Measurements from ENCODE around the gene IVD. TPM values are rescaled to one million over a fixed set of nuclear protein-coding genes. Genes with fewer than 3 reads are reported as not detected.

IVD gene
- total RNA-seq, 1 donor: 60.1 TPM

GRCh38 chr15:40412095-40412759 lies 6.6 kb downstream of the IVD start:
- DNase-seq (ENCODE audit: low read depth in 2 of 3, low spot score in 2 of 3): no peak

DNA sequence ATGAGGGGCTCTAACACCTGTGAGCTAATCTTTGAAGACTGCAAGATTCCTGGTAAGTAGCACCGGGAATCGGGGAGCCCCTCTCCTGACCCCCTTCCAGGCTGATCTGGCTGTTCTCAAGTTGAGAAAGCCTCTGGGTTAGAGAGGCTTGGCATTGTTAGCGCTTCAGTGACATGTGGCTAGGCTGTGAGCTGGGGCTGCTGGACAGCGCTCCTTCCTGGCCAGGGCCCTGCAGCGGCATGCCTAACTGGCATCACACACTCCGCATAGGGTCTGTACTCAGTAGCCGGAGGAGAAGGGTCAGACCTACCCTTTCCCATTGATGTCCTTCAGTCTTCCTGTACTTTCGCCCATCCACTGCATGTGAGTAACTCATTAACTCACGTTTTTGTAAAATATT lies 7.4 kb downstream of the IVD start:
- no peak for DNase-seq (ENCODE audit: low read depth in 2 of 3, low spot score in 2 of 3)

DNA sequence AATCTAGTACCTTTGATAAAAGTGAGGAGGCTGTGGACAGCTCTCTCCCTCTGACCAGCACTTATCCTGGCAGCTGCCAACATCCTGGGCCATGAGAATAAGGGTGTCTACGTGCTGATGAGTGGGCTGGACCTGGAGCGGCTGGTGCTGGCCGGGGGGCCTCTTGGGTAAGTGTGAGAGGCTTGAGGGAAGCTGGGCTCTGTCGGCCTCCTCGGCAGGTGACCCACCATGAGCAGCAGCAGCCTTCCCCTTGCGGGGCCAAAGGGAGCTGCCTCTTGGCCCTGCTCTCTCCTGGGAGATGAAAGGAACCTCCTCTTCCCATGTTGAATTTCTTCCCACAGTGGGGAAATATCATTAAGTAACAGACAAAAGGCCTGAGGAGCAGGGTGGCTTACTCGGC lies 9.2 kb downstream of the IVD start:
- DNase-seq (ENCODE audit: low read depth in 2 of 3, low spot score in 2 of 3): no peak

- DNase-seq (ENCODE audit: low read depth in 2 of 3, low spot score in 2 of 3): no peak
Measured at GRCh38 chr15:40415226-40415625, 9.6 kb downstream of the IVD start.

DNA sequence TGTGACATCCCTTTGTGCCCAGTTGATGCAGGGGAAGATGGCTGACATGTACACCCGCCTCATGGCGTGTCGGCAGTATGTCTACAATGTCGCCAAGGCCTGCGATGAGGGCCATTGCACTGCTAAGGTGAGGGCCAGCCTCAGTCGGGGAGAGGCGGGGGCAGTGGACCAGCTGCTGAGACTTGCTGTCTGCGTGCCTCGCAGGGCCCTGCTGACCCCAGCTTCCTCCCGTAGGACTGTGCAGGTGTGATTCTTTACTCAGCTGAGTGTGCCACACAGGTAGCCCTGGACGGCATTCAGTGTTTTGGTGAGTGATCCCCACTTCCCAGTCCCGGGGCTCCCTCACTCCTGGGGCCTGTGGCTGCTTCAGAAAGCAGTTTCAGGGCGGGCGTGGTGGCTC lies 10.5 kb downstream of the IVD start:
- no peak for DNase-seq (ENCODE audit: low read depth in 2 of 3, low spot score in 2 of 3)

GRCh38 chr15:40418126-40418525 lies 12.5 kb downstream of the IVD start:
- no peak for DNase-seq (ENCODE audit: low read depth in 2 of 3, low spot score in 2 of 3)

DNA sequence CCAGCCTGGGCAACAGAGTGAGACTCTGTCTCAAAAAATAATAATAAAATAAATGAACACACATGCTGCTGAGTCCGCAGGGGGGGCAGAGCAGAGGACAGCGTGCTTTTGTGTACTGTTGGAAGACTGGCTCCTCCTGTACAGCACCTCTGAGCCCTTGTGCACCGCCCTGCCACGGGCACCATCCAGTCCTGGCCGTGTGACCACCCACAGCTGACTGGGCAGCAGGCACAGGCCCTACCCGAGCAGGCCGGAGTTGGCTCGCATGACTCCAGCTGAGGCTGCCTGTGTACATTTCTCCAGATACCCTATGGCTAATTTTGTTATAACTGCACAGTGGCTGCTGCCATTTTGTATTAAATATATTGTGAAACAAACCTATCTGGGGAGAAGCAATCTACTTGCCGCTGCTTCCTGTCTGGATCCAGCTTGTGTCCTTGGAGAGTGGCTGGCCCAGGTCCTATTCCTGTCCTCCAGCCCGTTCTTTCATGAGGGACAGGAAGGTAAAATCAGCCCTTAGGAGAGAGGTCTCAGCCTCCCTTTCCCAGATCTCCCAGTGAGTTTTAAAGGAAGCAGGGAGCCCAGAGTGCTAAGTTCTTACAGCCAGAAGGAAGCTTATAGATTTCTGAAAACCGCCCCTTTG lies 14.6 kb downstream of the IVD start:
- no peak for DNase-seq (ENCODE audit: low read depth in 2 of 3, low spot score in 2 of 3)

GRCh38 chr15:40420793-40421192 lies 15.2 kb downstream of the IVD start:
- no peak for DNase-seq (ENCODE audit: low read depth in 2 of 3, low spot score in 2 of 3)

GRCh38 chr15:40421246-40422157 lies 15.9 kb downstream of the IVD start:
- peak; percentile 61 to 79 (median 66) for DNase-seq (ENCODE audit: low read depth in 2 of 3, low spot score in 2 of 3)

GRCh38 chr15:40424483-40425115 lies 19.0 kb downstream of the IVD start:
- no peak for DNase-seq (ENCODE audit: low read depth in 2 of 3, low spot score in 2 of 3)

DNA sequence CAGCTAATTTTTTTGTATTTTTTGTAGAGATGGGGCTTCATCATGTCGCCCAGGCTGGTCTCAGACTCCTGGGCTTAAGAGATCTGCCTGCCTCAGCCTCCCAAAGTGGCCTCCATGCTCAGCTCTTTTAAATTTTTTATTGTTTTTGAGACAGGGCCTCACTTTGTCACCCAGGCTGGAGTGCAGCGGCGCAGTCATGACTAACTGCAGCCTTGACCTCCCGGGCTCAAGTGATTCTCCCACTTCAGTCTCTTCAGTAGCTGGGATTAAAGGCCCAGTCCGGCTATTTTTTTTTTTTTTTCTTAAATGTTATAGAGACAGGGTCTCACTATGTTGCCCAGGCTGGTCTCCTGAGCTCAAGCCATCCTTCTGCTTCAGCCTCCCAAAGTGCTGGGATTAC lies 20.1 kb downstream of the IVD start:
- no peak for DNase-seq (ENCODE audit: low read depth in 2 of 3, low spot score in 2 of 3)

DNA sequence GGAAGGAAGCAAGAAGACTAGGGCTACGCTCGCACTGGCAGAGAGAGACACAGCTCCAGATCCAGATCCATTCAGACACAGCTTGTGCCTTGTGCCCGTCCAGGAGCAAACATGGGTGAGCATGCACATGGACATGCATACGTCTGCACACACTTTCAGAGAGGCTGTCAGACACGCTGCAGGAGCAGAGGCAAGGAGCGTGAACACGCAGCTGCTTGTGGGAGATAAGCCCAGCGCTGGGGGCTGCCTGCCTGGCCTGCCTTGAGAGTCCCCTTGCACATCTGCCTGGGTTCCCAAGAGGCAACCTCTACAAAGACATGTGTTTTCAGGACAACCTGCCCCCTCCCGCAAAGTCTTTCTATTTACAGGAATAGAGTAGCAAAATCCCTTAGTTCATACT lies 21.6 kb downstream of the IVD start:
- DNase-seq (ENCODE audit: low read depth in 2 of 3, low spot score in 2 of 3): no peak

GRCh38 chr15:40428185-40428584 lies 22.6 kb downstream of the IVD start:
- no peak for DNase-seq (ENCODE audit: low read depth in 2 of 3, low spot score in 2 of 3)

GRCh38 chr15:40429068-40429710 lies 23.6 kb downstream of the IVD start:
- no peak for DNase-seq (ENCODE audit: low read depth in 2 of 3, low spot score in 2 of 3)

DNA sequence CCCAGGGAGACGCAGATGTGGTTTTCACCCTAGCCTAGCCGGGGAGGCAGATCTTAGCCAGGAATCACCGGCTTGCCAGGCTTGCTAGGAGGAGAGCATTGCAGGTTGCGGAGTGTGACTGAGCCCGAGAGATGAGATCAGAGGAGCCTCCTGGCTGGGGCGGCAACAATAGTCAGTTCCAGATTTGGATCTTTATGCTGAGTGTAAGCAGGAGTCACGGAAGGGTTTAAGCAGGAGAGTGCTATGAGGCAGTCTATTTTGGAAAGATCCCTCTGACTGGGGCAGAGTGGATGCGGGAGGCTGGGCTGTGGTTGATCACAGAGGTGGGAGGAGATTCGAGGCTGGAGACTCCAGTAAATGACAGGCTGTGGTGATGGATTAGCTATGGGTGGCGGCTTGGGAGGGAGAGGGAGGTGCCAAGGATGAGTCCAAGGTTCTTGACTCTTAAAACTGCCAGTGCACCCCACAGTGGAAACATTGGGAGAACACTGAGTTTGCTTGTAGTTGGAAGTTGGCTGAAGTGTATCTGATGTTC lies 24.7 kb downstream of the IVD start:
- no peak for DNase-seq (ENCODE audit: low read depth in 2 of 3, low spot score in 2 of 3)

GRCh38 chr15:40435023-40435709 lies 29.6 kb downstream of the IVD start:
- no peak for DNase-seq (ENCODE audit: low read depth in 2 of 3, low spot score in 2 of 3)

- DNase-seq (ENCODE audit: low read depth in 2 of 3, low spot score in 2 of 3): peak in 1 of 3 donors; percentile 6
Measured at GRCh38 chr15:40435710-40436089, 30.1 kb downstream of the IVD start.

GRCh38 chr15:40436116-40436891 lies 30.7 kb downstream of the IVD start:
- DNase-seq (ENCODE audit: low read depth in 2 of 3, low spot score in 2 of 3): peak in 1 of 3 donors; percentile 25
